AG08396 (cell line): ENCODE data around the gene DCST2.

Source experiments
- DNase-seq: peaks from one replicate; pipeline ENCODE4 v3.0.0; 2012; ENCODE audit warnings: low spot score, mixed read lengths

DCST2 gene

GRCh38 chr1:155069551-155070157, 36.1 kb upstream of the DCST2 start:
- DNase-seq: no peak

- no peak for DNase-seq
Measured at GRCh38 chr1:155068599-155068998, 35.0 kb upstream of the DCST2 start.

- no peak for DNase-seq
Measured at GRCh38 chr1:155066777-155067176, 33.2 kb upstream of the DCST2 start.

- DNase-seq: no peak
Measured at GRCh38 chr1:155064832-155065429, 31.4 kb upstream of the DCST2 start.

- DNase-seq: peak; percentile 62
Measured at GRCh38 chr1:155064111-155064831, 30.7 kb upstream of the DCST2 start.

GRCh38 chr1:155063550-155064110, 30.0 kb upstream of the DCST2 start, which contains the start of gene EFNA4:
TSS of gene EFNA4 (plus strand) at chr1:155063740. CDS start at chr1:155063824, 84 bp downstream.
- peak; percentile 93 for DNase-seq

- DNase-seq: peak; percentile 85
Measured at GRCh38 chr1:155062702-155063411, 29.3 kb upstream of the DCST2 start.

GRCh38 chr1:155062151-155062686, 28.6 kb upstream of the DCST2 start:
- DNase-seq: no peak

GRCh38 chr1:155061381-155062150, 28.0 kb upstream of the DCST2 start:
- peak; percentile 92 for DNase-seq

- no peak for DNase-seq
Measured at GRCh38 chr1:155060736-155061135, 27.2 kb upstream of the DCST2 start.

GRCh38 chr1:155057788-155058211, 24.2 kb upstream of the DCST2 start:
- DNase-seq: no peak

GRCh38 chr1:155057104-155057503, 23.5 kb upstream of the DCST2 start:
- DNase-seq: no peak

GRCh38 chr1:155053531-155054105, 20.0 kb upstream of the DCST2 start:
- no peak for DNase-seq

GRCh38 chr1:155052439-155053395, 19.1 kb upstream of the DCST2 start:
- no peak for DNase-seq

GRCh38 chr1:155051777-155052398, 18.3 kb upstream of the DCST2 start:
- peak; percentile 69 for DNase-seq

- DNase-seq: peak; percentile 34
Measured at GRCh38 chr1:155051342-155051776, 17.8 kb upstream of the DCST2 start.

GRCh38 chr1:155050560-155051341, 17.2 kb upstream of the DCST2 start, which contains the start of gene ADAM15:
TSS of gene ADAM15 (plus strand) at chr1:155051316. CDS start at chr1:155051387, 71 bp downstream.
- peak; percentile 98 for DNase-seq
